Endothelial cell (in vitro differentiated cells): ENCODE measurements around the gene DGUOK. TPM values are rescaled to one million over a fixed set of nuclear protein-coding genes. Genes with fewer than 3 reads are reported as not detected.
A peak's percentile ranks its signal among the peaks of the same experiment; 100 is the strongest.

Experiments
- DNase-seq: peaks from one replicate; pipeline ENCODE4 v3.0.0; 2021; ENCODE audit warnings: low spot score
- H3K27ac Mint-ChIP-seq: one replicate; pipeline ENCODE4 v1.8.0; 2021; ENCODE audit warnings: mixed read lengths, inconsistent platforms; ENCODE audit not compliant: unreplicated experiment
- H3K27me3 Mint-ChIP-seq: one replicate; pipeline ENCODE4 v1.8.0; 2021; ENCODE audit warnings: mild to moderate bottlenecking, moderate library complexity, mixed read lengths, inconsistent platforms; ENCODE audit not compliant: unreplicated experiment
- H3K36me3 Mint-ChIP-seq: one replicate; pipeline ENCODE4 v1.8.0; 2021; ENCODE audit warnings: mild to moderate bottlenecking, low read depth, mixed read lengths, inconsistent platforms; ENCODE audit not compliant: unreplicated experiment
- H3K4me1 Mint-ChIP-seq: one replicate; pipeline ENCODE4 v1.8.0; 2021; ENCODE audit warnings: mild to moderate bottlenecking, mixed read lengths, inconsistent platforms; ENCODE audit not compliant: unreplicated experiment
- H3K4me3 Mint-ChIP-seq: one replicate; pipeline ENCODE4 v1.8.0; 2021; ENCODE audit warnings: mild to moderate bottlenecking, mixed read lengths, inconsistent platforms; ENCODE audit not compliant: unreplicated experiment
- H3K9me3 Mint-ChIP-seq: one replicate; pipeline ENCODE4 v1.8.0; 2021; ENCODE audit warnings: mixed read lengths, inconsistent platforms; ENCODE audit not compliant: unreplicated experiment
- CTCF ChIP-seq: fragments of 200-600 bp; sonication (generic); IDR thresholded peaks from one replicate; pipeline ENCODE4 v1.5.0; 2021; ENCODE audit warnings: antibody characterized with exemption; ENCODE audit not compliant: unreplicated experiment
- total RNA-seq: library from RNA; stranded (reverse); fragmentation: NEBNext Ultra II Directional; extraction: Animal tissue kit (Norgen Biotek cat#: 25700); gene quantifications from one replicate; pipeline ENCODE4 v1.2.1, GENCODE V29; 2021; ENCODE audit not compliant: unreplicated experiment

The DGUOK gene
- total RNA-seq, 1 donor from 2014 or later, result 68.3 TPM

GRCh38 chr2:73949802-73950201 is 23.1 kb downstream of the DGUOK start:
- H3K36me3 Mint-ChIP-seq, result peaks cover 49% of the 10 kb centered on the region
- H3K4me3 Mint-ChIP-seq, result no peak overlapping the region
- H3K9me3 Mint-ChIP-seq, result no peaks in the 10 kb centered on the region
- H3K27me3 Mint-ChIP-seq, result no peaks in the 10 kb centered on the region
- no peak overlapping the region for H3K27ac Mint-ChIP-seq
- DNase-seq, result no peak
- H3K4me1 Mint-ChIP-seq, result no peaks in the 10 kb centered on the region
- TF ChIP-seq CTCF, result no peak

GRCh38 chr2:73952499-73953446 is 26.1 kb downstream of the DGUOK start:
- H3K36me3 Mint-ChIP-seq, result peaks cover 48% of the 10 kb centered on the region
- DNase-seq, result no peak

GRCh38 chr2:73956218-73956865 is 29.7 kb downstream of the DGUOK start:
- H3K4me1 Mint-ChIP-seq, result peaks cover 14% of the 10 kb centered on the region
- no peak for TF ChIP-seq CTCF
- H3K9me3 Mint-ChIP-seq, result no peaks in the 10 kb centered on the region
- H3K27me3 Mint-ChIP-seq, result no peaks in the 10 kb centered on the region
- no peak overlapping the region for H3K27ac Mint-ChIP-seq
- DNase-seq, result no peak
- H3K36me3 Mint-ChIP-seq, result peaks cover 48% of the 10 kb centered on the region
- H3K4me3 Mint-ChIP-seq, result peak overlapping the region; percentile 10

More at GRCh38 chr2:73952499-73953446, 26.1 kb downstream of the DGUOK start:
- TF ChIP-seq CTCF, result no peak
- Mint-ChIP-seq H3K9me3 (no peaks in the 10 kb centered on the region), H3K4me1 (no peaks in the 10 kb centered on the region), H3K27me3 (no peaks in the 10 kb centered on the region), H3K4me3 (no peak overlapping the region), H3K27ac (no peak overlapping the region)

GRCh38 chr2:73961274-73961673 is 34.6 kb downstream of the DGUOK start:
- Mint-ChIP-seq H3K9me3 (no peaks in the 10 kb centered on the region), H3K4me3 (no peak overlapping the region), H3K4me1 (peaks cover 14% of the 10 kb centered on the region), H3K36me3 (peaks cover 31% of the 10 kb centered on the region), H3K27me3 (no peaks in the 10 kb centered on the region), H3K27ac (no peak overlapping the region)
- no peak for DNase-seq
- TF ChIP-seq CTCF, result no peak
